ENCODE results near the gene ZNF346.

- TF ChIP-seq CTCF (IDR thresholded peaks at IDR 0.05) (no peak), POLR2AphosphoS5 (IDR thresholded peaks at IDR 0.05) (no peak)
Observed at GRCh38 chr5:177097016-177097985, 74.8 kb downstream of the ZNF346 start.
